ENCODE measurements around the gene NXN. TPM values are rescaled to one million over a fixed set of nuclear protein-coding genes. Genes with fewer than 3 reads are reported as not detected.
A peak's percentile ranks its signal among the peaks of the same experiment; 100 is the strongest.
"Not testable (repeated sequence)": the region's sequence is repeated elsewhere in the genome, so short reads cannot be mapped to it uniquely, and the experiment has no call there.

Gene NXN
- total RNA-seq, 2 donors from 2014 or later = 13.9 to 18.9 TPM

DNA sequence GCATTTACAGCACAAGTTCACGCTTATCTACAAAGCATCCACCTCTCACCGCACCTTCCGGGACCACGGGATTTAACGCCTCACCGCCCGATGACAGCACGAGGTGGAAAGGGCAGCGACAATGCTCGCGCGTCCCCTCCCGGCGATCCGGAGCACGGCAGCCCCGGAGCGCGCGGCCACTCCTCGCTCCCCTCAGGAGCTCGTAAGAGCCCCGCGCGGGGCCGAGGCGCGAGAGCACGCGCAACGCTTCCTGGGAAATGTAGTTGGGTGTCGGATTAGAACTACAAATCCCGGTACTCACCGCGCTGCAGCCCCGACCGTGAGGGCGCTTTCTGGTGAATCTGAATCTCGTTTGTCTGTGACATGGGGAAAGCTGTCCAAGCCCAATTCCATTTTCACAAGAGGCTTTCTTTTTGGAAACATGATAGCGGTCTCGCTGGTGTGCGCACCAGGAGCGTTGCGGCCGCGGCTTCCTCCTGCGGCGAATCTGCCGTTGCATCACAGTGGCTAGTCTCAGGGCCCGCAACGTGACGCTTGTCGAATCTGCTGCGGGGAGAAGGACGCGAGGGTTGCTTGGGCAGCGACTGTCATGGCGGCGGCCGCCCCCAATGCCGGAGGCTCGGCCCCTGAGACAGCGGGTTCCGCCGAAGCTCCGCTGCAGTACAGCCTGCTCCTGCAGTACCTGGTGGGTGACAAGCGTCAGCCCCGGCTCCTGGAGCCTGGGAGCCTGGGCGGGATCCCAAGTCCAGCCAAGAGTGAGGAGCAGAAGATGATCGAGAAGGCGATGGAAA, 17.2 kb upstream of the NXN start, which contains the start of gene TIMM22:
Gene TIMM22, plus strand, starts transcription at position 576 of the 791 bp plus-strand sequence. Its CDS starts 14 bp downstream, at position 590.
- H3K27ac ChIP-seq = peak within 1 kb of the TSS; percentile 86 to 88
- peaks cover 3% of the 10 kb centered on the region for H3K36me3 ChIP-seq
- peak within 1 kb of the TSS; percentile 77 for H3K4me3 ChIP-seq
- DNase-seq (ENCODE audit: low spot score) (peak; percentile 71), ATAC-seq (ENCODE audit: insufficient number of reproducible peaks, low FRiP score, low read depth) (peak; percentile 92)
- no peaks in the 10 kb centered on the region for H3K27me3 ChIP-seq (replicated peaks; ENCODE audit: insufficient read depth)
- H3K4me1 ChIP-seq (ENCODE audit: control insufficient read depth in 1 of 2, low read depth in 2 of 2) = peaks cover 27 to 33% of the 10 kb centered on the region in 2 donors
- no peaks in the 10 kb centered on the region for H3K9me3 ChIP-seq
- TF ChIP-seq, protein P1, sequence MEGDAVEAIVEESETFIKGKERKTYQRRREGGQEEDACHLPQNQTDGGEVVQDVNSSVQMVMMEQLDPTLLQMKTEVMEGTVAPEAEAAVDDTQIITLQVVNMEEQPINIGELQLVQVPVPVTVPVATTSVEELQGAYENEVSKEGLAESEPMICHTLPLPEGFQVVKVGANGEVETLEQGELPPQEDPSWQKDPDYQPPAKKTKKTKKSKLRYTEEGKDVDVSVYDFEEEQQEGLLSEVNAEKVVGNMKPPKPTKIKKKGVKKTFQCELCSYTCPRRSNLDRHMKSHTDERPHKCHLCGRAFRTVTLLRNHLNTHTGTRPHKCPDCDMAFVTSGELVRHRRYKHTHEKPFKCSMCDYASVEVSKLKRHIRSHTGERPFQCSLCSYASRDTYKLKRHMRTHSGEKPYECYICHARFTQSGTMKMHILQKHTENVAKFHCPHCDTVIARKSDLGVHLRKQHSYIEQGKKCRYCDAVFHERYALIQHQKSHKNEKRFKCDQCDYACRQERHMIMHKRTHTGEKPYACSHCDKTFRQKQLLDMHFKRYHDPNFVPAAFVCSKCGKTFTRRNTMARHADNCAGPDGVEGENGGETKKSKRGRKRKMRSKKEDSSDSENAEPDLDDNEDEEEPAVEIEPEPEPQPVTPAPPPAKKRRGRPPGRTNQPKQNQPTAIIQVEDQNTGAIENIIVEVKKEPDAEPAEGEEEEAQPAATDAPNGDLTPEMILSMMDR (IDR thresholded peaks at IDR 0.05) = peak; percentile 92

DNA sequence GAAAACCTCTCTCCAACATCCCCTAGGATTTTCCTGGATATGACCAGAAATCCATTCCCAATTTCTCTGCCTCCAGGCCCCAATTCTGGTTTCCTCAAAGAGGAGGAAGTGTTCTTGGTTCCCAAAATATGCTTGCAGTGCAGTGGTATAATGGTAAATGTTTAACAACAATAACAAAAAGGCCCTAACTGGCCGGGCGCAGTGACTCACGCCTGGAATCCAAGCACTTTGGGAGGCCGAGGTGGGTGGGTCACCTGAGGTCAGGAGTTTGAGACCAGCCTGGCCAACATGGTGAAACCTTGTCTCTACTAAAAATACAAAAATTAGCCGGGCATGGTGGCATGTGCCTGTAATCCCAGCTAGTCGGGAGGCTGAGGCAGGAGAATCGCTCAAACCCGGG, 15.7 kb upstream of the NXN start:
- H3K36me3 ChIP-seq; ATAC-seq (ENCODE audit: insufficient number of reproducible peaks, low FRiP score, low read depth); H3K27ac ChIP-seq; H3K27me3 ChIP-seq (replicated peaks; ENCODE audit: insufficient read depth); H3K9me3 ChIP-seq; H3K4me3 ChIP-seq; DNase-seq (ENCODE audit: low spot score): not testable (repeated sequence)
- H3K4me1 ChIP-seq (ENCODE audit: control insufficient read depth in 1 of 2, low read depth in 2 of 2) = peaks cover 13 to 19% of the 10 kb centered on the region in 2 donors

DNA sequence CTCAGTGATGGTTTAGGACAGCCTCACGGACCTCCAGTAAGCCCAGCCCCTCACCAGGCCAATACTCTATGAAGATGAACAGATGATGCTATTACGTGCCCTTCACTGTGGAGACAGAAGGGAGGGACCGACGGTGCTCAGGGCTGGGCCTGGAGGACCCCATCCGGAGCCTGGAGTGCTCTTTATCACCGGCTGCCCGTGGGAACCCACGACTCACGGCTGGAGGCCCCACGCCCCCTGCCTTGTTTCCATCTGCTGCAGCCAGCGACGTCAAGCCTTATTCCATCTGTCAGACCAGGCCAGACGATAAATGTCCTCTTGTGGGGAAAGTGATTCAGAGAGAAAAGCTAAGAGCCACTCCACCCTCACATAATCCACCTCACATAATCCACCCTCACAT, 13.4 kb upstream of the NXN start:
- TF ChIP-seq, protein P1 (IDR thresholded peaks at IDR 0.05) = no peak
- Histone ChIP-seq H3K4me3 (no peak overlapping the region), H3K27me3 (replicated peaks; ENCODE audit: insufficient read depth) (no peaks in the 10 kb centered on the region), H3K27ac (no peak overlapping the region), H3K9me3 (no peaks in the 10 kb centered on the region), H3K4me1 (ENCODE audit: control insufficient read depth in 1 of 2, low read depth in 2 of 2) (peaks cover 5 to 6% of the 10 kb centered on the region in 2 donors), H3K36me3 (no peaks in the 10 kb centered on the region)
- DNase-seq (ENCODE audit: low spot score) = no peak
- ATAC-seq (ENCODE audit: insufficient number of reproducible peaks, low FRiP score, low read depth) = no peak

DNA sequence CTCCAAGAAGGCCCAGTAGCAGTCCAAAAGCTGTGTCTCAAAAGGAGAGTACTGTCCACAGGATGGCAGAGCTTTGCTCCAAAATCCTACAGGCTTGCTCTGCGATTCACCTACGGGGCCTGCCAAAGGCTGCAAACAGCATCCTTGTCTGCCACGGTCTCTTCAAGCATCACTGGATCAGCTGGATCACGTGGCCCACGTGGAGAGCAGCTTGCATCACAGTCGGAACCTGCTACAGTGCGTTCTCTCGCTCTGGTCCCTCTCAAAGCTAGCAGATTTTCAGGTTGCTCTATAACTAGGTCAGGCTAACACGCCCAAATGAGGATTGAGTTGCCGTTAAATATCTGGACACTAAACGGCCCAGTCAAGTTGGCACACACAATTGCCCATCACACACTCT, 9.0 kb upstream of the NXN start:
- Histone ChIP-seq H3K27me3 (replicated peaks; ENCODE audit: insufficient read depth) (no peaks in the 10 kb centered on the region), H3K9me3 (no peaks in the 10 kb centered on the region), H3K4me3 (no peak overlapping the region), H3K27ac (no peak overlapping the region), H3K36me3 (no peaks in the 10 kb centered on the region), H3K4me1 (ENCODE audit: control insufficient read depth in 1 of 2, low read depth in 2 of 2) (no peaks in the 10 kb centered on the region)
- ATAC-seq (ENCODE audit: insufficient number of reproducible peaks, low FRiP score, low read depth) = no peak
- DNase-seq (ENCODE audit: low spot score) = no peak
- TF ChIP-seq, protein P1 (IDR thresholded peaks at IDR 0.05) = no peak

DNA sequence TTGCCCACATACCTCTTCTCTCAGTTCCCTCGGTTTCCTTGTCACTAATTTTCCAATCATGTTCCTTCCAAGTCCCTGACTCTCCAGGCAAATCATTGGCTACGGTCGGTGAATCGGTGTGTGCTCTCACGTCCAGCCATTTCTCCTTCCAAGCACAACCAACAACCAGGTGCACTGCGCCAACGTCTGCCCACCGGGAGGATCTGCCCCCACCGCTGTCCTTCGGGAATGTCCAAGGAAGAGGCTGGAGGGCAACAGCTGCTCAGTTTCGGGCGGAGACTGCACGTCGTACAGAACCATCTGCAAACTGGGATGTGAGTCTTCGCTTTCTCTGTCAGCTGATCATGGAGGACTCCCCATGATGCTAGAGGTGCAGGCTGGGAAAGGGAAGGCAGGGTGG, 8.4 kb upstream of the NXN start:
- no peaks in the 10 kb centered on the region for H3K4me1 ChIP-seq (ENCODE audit: control insufficient read depth in 1 of 2, low read depth in 2 of 2)
- no peaks in the 10 kb centered on the region for H3K36me3 ChIP-seq
- DNase-seq (ENCODE audit: low spot score) (no peak), ATAC-seq (ENCODE audit: insufficient number of reproducible peaks, low FRiP score, low read depth) (no peak)
- no peak overlapping the region for H3K27ac ChIP-seq
- no peaks in the 10 kb centered on the region for H3K9me3 ChIP-seq
- TF ChIP-seq, protein P1 (IDR thresholded peaks at IDR 0.05) = no peak
- H3K27me3 ChIP-seq (replicated peaks; ENCODE audit: insufficient read depth) = no peaks in the 10 kb centered on the region
- H3K4me3 ChIP-seq = no peak overlapping the region

Measured in thoracic aorta (tissue), 2 donors.